Kasumi-1 (cell line): Measurements from ENCODE around the gene FAM114A2.
"Not testable (repeated sequence)": the region's sequence is repeated elsewhere in the genome, so short reads cannot be mapped to it uniquely, and the experiment has no call there.

Experiments used
- DNase-seq, 2 experiments: peaks; one replicate each; lab custom pipeline; 2025; lab: John Stamatoyannopoulos, UW

The FAM114A2 gene

DNA sequence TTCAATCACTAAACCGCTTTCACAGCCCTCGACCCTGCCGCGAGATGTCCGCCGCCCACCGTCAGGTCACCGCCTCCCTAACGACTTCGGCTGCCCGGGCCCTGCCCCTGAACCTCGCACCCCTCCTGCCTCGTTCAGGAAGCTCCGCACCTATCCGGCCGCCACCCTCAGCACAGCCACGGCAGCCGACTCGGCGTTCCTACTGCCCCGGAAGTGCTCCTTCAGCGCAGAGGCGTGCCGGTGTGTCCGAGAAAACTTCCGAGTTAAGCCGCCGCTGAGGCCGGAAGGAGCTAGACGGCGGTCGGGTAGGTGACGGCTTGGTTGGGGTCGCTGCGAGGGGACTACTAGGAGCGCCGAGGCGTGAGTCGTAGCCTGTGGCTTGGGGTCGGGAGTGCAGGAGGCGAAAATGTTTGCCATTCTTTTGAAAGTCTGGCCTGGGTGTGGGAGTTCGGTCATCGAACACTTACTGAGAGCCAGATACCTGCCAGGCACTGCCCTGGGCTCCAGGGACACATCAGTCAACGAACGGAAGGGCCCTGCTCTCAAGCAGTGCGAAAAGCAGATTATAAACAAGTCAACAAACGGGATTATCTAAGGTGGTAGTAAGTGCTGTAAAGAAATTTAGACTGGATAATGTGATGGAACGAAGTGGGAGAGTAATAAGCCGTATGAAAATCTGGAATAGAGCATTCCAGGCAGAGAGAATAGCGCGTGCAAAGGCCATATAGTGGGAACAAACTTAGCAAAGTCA is at the start of gene FAM114A2, which contains the start of gene MFAP3:
Gene FAM114A2 (minus strand): TSS at position 204 of the 751 bp plus-strand sequence. CDS start 3,957 bp downstream, outside the sequence.
Gene MFAP3 (plus strand): TSS at position 261 of the 751 bp plus-strand sequence. CDS start 10,756 bp downstream, outside the sequence.
- peak; percentile 85 to 90 for DNase-seq

GRCh38 chr5:154087260-154087659 is 48.5 kb upstream of the FAM114A2 start:
- DNase-seq: no peak

- no peak for DNase-seq
These were observed 47.9 kb upstream of the FAM114A2 start for GRCh38 chr5:154086641-154087040.

- DNase-seq: no peak
These were observed 47.4 kb upstream of the FAM114A2 start for GRCh38 chr5:154086146-154086545.

GRCh38 chr5:154084062-154084639 is 45.4 kb upstream of the FAM114A2 start:
- no peak for DNase-seq

- no peak for DNase-seq
These were observed 42.5 kb upstream of the FAM114A2 start for GRCh38 chr5:154081246-154081645.

GRCh38 chr5:154078272-154078671 is 39.6 kb upstream of the FAM114A2 start:
- DNase-seq: no peak

GRCh38 chr5:154077696-154078095 is 39.0 kb upstream of the FAM114A2 start:
- DNase-seq: no peak

- no peak for DNase-seq
These were observed 37.7 kb upstream of the FAM114A2 start for GRCh38 chr5:154076240-154076922.

- peak; percentile 69 to 87 for DNase-seq
These were observed 33.9 kb upstream of the FAM114A2 start for GRCh38 chr5:154072414-154073171.

- DNase-seq: no peak
These were observed 33.2 kb upstream of the FAM114A2 start for GRCh38 chr5:154071799-154072413.

DNA sequence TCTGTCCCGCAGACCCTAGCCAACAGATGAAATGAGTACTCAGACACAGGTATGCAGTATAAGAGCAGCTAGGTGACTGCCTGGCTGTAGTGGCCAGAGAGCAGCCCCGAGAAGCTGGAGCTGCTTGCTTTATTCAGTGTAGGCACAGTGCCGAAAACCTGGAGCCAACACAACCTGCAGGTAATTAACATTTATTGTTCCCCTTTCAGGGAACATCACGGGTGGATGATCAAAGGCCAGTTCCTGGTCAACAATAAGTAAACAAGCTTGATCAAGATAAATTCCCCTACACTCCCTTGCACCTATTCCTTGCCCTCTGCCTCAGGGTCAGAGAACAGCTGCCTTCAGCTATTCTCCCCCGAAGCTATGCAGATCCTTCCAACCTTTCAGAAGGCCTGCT is 31.1 kb upstream of the FAM114A2 start:
- DNase-seq: not testable (repeated sequence)

DNA sequence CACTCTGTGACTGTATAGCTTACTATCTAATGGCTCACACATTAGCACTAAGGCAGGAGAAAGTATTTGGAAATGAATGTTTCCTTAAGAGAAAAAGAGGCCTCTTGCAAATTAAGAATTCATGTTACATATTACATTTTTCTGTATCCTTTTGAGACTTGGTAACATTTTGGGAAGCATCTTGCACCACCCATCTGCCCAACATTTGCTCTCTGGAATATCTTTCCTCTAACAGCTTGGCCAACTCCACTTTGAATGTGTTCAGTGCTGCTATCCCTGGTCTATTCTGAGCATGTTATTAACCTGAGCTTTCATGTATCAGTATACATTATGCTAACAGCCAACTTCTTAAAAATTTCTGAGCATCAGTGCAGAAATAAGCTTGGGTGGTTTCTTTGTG is 27.3 kb upstream of the FAM114A2 start:
- DNase-seq: no peak

DNA sequence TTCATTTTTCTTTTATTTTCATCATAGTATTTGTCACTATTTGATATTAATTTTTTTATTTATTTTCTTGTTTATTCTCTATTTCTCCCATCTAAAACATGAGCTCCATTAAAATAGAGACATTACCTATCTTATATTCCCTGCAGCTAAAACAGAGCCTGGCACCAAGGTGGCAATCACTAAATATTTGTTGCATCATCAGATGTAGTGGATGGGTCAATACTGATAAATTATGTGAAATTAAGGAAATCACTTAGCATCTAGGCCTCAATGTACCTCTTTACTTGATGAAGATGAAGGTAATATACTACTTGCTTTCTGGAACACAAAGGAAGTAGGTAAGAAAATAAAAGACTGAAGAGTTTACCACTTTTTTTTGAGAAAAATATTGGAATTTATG is 24.7 kb upstream of the FAM114A2 start:
- DNase-seq: no peak

DNA sequence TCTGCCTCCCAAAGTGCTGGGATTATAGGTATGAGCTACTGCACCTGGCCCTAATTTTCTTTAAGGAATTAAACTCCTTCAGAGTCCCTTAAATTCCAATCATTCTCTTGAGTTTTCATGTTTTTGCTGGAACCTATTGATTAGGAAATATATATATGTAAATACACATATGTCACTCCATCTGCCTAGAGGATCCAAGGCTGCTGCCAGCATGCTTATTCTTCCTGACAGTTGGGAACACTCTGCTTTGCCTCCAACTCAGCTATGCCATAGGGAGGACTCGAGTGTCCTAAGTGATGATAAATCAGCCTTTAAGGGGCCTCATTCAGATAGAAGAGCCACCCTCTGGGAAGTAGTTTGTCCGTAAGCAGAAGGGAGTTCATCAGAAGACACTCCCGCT is 21.9 kb upstream of the FAM114A2 start:
- DNase-seq: no peak

DNA sequence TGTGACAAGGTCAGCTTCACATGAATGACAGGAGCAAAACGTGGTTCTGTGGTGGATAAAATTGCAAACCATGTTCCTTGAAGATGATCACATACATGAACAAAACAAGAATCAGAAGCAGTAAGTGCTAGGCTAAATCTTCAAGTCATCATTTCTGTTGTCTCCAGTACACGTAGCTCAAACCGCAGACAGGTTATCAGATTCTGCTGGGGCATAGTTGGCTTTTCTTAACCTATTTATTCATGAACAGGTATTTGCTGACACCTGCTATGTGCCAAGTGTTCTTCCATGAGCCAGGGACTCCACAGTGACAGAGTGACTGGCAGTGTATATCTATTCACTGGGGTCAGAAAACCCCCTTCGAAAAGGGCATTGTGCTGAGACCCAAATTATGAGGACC is 20.9 kb upstream of the FAM114A2 start:
- no peak for DNase-seq

DNA sequence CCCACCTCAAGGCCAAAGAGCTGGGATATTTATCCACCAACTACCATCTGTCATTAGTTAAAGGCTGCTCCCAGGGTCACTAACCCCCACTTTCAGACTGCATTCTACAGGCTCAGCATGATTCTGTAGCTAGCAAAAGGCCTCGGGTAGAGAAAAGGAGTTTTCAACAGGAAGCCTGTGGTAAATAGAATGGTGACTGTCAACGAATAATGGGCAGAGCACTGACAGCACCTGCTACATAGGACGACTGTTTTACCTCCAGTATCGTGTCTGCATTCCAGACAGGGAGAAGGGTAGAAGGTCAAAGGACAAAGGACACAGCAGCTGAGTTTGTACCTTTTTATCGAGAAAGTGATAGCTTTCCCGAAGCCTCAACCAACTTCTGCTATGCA is 20.3 kb upstream of the FAM114A2 start:
- DNase-seq: no peak

DNA sequence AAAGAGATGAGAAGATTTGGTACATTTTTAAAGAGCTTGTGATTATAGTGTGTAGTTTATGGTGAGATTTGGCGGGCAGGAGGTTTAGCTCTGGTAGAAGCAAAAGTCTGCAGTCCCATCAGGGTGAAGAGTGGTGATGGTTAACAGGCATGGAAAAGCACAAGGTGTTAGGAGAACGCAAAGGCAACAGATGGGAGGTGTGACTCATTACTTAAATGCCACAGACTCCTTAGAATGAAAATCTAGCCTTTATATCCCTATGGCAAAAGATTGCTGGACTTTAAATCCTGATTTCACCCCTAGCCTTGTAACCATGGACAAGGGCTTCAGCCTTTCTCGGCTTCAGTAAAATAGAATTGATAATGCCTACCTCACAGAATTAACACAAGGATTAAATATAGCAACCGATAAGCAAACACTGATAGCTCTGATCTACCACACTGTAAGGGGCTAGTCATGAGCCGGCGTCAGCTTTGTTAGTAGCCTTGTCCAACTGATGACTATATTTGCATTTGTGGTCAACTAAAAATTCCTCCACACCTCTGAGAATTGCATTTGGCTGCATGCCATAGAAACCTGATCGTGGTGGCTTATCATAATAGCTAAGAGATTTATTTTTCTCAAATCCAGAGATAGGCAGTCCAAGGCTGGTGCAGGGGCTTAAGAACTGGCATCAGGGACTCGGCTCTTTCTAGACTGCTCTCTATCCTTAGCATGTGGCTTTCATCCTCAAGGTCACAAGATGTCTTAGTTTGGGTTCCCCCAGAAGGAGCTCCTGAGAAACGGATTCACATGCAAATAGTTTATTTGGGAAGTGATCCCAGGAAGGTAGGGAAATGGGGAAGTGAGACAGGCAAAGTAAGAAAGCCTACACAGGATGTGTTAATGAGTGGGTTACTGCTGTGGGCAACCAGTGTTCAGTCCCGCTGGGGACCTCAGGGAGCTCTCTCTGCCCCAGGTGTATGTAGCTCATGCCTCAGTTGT is 19.6 kb upstream of the FAM114A2 start:
- no peak for DNase-seq

DNA sequence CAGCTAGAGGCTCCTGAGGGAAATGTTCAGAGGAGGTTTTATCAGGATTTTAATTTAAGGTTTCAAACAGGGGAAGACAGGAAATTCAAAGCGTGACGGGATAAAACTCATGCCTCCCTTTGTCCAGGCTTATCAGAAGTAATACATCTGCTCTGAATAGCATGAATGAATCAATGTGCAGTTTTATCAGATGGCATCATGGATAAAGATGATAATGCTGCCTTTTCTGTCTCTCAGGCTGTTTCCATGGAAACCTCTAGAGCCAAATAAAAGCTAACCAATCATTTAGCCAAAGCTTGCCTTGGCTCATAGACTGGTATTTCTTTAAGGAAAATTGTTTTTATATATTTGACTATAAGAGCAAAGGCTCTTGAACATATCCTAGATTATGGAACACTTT is 16.5 kb upstream of the FAM114A2 start:
- DNase-seq: no peak

GRCh38 chr5:154053468-154053867 is 14.8 kb upstream of the FAM114A2 start:
- DNase-seq: no peak

DNA sequence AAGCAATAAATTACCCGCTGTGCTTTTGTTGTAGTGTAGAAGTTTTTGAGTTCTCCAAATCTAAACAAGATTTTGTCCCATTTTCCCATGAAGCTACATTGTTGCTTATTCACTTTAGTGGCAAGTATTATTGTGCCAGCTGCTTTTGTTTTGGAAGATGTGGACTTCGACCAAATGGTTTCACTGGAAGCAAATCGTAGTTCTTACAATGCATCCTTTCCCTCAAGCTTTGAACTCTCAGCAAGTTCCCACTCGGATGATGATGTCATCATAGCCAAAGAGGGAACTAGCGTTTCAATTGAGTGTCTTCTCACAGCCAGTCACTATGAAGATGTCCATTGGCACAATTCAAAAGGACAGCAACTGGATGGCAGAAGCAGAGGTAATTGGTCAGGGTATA is 10.9 kb upstream of the FAM114A2 start:
- no peak for DNase-seq
